Raji (cell line): ENCODE data around the gene CSMD2.

Source experiments
- POLR2A ChIP-seq: IDR thresholded peaks from 2 replicates; pipeline ENCODE4 v1.6.1; 2011; ENCODE audit warnings: low read depth, low read length, control low read depth; ENCODE audit not compliant: insufficient read depth

Gene CSMD2

GRCh38 chr1:33898881-33899280 is 266.1 kb downstream of the CSMD2 start:
- no peak for TF ChIP-seq POLR2A

- no peak for TF ChIP-seq POLR2A
Observed at GRCh38 chr1:33898406-33898805, 266.6 kb downstream of the CSMD2 start.

- TF ChIP-seq POLR2A, result no peak
Observed at GRCh38 chr1:33897092-33897725, 267.8 kb downstream of the CSMD2 start.

- no peak for TF ChIP-seq POLR2A
Observed at GRCh38 chr1:33895976-33896375, 269.1 kb downstream of the CSMD2 start.

- no peak for TF ChIP-seq POLR2A
Observed at GRCh38 chr1:33895396-33895795, 269.6 kb downstream of the CSMD2 start.

GRCh38 chr1:33893147-33893830 is 271.7 kb downstream of the CSMD2 start:
- TF ChIP-seq POLR2A, result no peak

- no peak for TF ChIP-seq POLR2A
Observed at GRCh38 chr1:33886496-33886895, 278.5 kb downstream of the CSMD2 start.

- no peak for TF ChIP-seq POLR2A
Observed at GRCh38 chr1:33880305-33880704, 284.7 kb downstream of the CSMD2 start.

GRCh38 chr1:33878392-33878791 is 286.6 kb downstream of the CSMD2 start:
- TF ChIP-seq POLR2A, result no peak

GRCh38 chr1:33876970-33877650 is 287.9 kb downstream of the CSMD2 start:
- no peak for TF ChIP-seq POLR2A

- TF ChIP-seq POLR2A, result no peak
Observed at GRCh38 chr1:33875862-33876261, 289.2 kb downstream of the CSMD2 start.

- TF ChIP-seq POLR2A, result no peak
Observed at GRCh38 chr1:33874636-33875035, 290.4 kb downstream of the CSMD2 start.

- no peak for TF ChIP-seq POLR2A
Observed at GRCh38 chr1:33872683-33873082, 292.3 kb downstream of the CSMD2 start.

GRCh38 chr1:33872275-33872674 is 292.8 kb downstream of the CSMD2 start:
- no peak for TF ChIP-seq POLR2A

GRCh38 chr1:33867684-33868083 is 297.3 kb downstream of the CSMD2 start:
- no peak for TF ChIP-seq POLR2A

GRCh38 chr1:33866281-33866680 is 298.7 kb downstream of the CSMD2 start:
- no peak for TF ChIP-seq POLR2A
